HepG2 (cell line): ENCODE measurements around the gene BRMS1. TPM values are rescaled to one million over a fixed set of nuclear protein-coding genes. Genes with fewer than 3 reads are reported as not detected.
"Not testable (repeated sequence)": the region's sequence is repeated elsewhere in the genome, so short reads cannot be mapped to it uniquely, and the experiment has no call there.

Experiments
- ATAC-seq: fragments of 200-7000 bp; cut with Tn5 transposase; 3 replicates; pipeline ENCODE4 v1.9.1; 2020; ENCODE audit warnings: mild to moderate bottlenecking, moderate library complexity
- BruUV-seq: library from RNA; stranded (reverse); fragments of 400-500 nt; replicated peaks from 2 replicates; lab custom pipeline; 2021; lab: Mats Ljungman, UMichigan
- CTCF ChIA-PET: fragments of 300-600 bp; formaldehyde crosslinking; extraction: SDS; loops from one replicate; lab custom pipeline; 2021; ENCODE audit warnings: low total read pairs, inconsistent platforms, low intra/inter-chr PET ratio; lab: Yijun Ruan, JAX
- POLR2A ChIA-PET: fragments of 350-600 bp; sonication (Branson Sonifier 250); formaldehyde crosslinking; loops from one replicate; lab custom pipeline; 2020; ENCODE audit warnings: antibody characterized with exemption, inconsistent platforms; lab: Yijun Ruan, JAX
- DNase-seq: peaks from one replicate; pipeline ENCODE4 v3.0.0-alpha.2; 2015; ENCODE audit warnings: low spot score
- FAIRE-seq: peaks from 3 replicates; lab custom pipeline; 2011; peaks lifted over from hg19 to GRCh38; lab: Jason Lieb, UNC
- H2AFZ ChIP-seq: one replicate; pipeline ENCODE4 v1.6.1; 2011; ENCODE audit warnings: low read length, inconsistent platforms
- H3K27ac ChIP-seq: fragments of 300-600 bp; 3 replicates; pipeline ENCODE4 v1.8.0; 2011; ENCODE audit warnings: mixed run types, mild to moderate bottlenecking, mixed read lengths, low read length, inconsistent platforms; ENCODE audit not compliant: insufficient read depth; ENCODE audit errors: extremely low read length
- H3K27me3 ChIP-seq, 2 experiments: fragments of 200-600 bp in 1 of 2; 2 replicates in 1 of 2; 3 replicates in 1 of 2; pipeline versions ENCODE4 v1.6.0 to v1.8.0; 2011; ENCODE audit warnings: low read length in 2 of 2, mild to moderate bottlenecking in 2 of 2, moderate library complexity in 2 of 2, inconsistent platforms in 1 of 2; ENCODE audit not compliant: insufficient read depth in 2 of 2, control insufficient read depth in 1 of 2
- H3K36me3 ChIP-seq, 2 experiments: fragments of 200-600 bp in 1 of 2; replicated peaks in 1 of 2; 2 replicates in 1 of 2; 3 replicates in 1 of 2; pipeline versions ENCODE4 v1.5.1 to v1.8.0; 2011; ENCODE audit warnings: low read length in 2 of 2, inconsistent platforms in 1 of 2; ENCODE audit not compliant: insufficient read depth in 2 of 2, control insufficient read depth in 1 of 2
- H3K4me1 ChIP-seq: 2 replicates; pipeline ENCODE4 v1.5.1; 2012; ENCODE audit warnings: low read length, inconsistent platforms; ENCODE audit not compliant: insufficient read depth
- H3K4me2 ChIP-seq: 2 replicates; pipeline ENCODE4 v1.6.0; 2011; ENCODE audit warnings: low read depth, low read length, inconsistent platforms
- H3K4me3 ChIP-seq, 3 experiments: fragments of 200-600 bp in 1 of 3; sonication (generic), shearing (Covaris generic) in 1 of 3; replicated peaks in 1 of 3; 2 replicates each; pipeline ENCODE4 v1.5.1; 2011 to 2016; ENCODE audit warnings: low read length in 3 of 3, inconsistent platforms in 2 of 3, low read depth in 2 of 3, mild to moderate bottlenecking in 2 of 3, control low read depth in 1 of 3, mixed read lengths in 1 of 3; ENCODE audit not compliant: insufficient read depth in 1 of 3
- H3K79me2 ChIP-seq: one replicate; pipeline ENCODE4 v1.6.1; 2011; ENCODE audit warnings: low read length, inconsistent platforms; ENCODE audit not compliant: insufficient read depth
- H3K9ac ChIP-seq: 2 replicates; pipeline ENCODE4 v1.6.0; 2011; ENCODE audit warnings: mild to moderate bottlenecking, low read depth, low read length, inconsistent platforms; ENCODE audit not compliant: insufficient read depth
- H3K9me3 ChIP-seq: 2 replicates; pipeline ENCODE4 v1.5.1; 2012; ENCODE audit warnings: mild to moderate bottlenecking, low read length
- H4K20me1 ChIP-seq: 2 replicates; pipeline ENCODE4 v1.6.0; 2011; ENCODE audit warnings: inconsistent platforms, mild to moderate bottlenecking, low read length, moderate library complexity; ENCODE audit not compliant: insufficient read depth
- BORCS8-MEF2B ChIP-seq: sonication (generic); formaldehyde crosslinking; IDR thresholded peaks from 2 replicates; pipeline ENCODE4 v1.8.0; 2022; ENCODE audit warnings: mild to moderate bottlenecking, missing genetic modification reagents
- DPF2 ChIP-seq: sonication (generic); formaldehyde crosslinking; IDR thresholded peaks from 2 replicates; pipeline ENCODE4 v1.4.0; 2020; ENCODE audit warnings: mild to moderate bottlenecking, low read depth, missing genetic modification reagents, borderline replicate concordance
- RCOR2 ChIP-seq: IDR thresholded peaks from 2 replicates; pipeline ENCODE4 v1.6.1; 2016; ENCODE audit warnings: missing biosample characterization, missing genetic modification reagents
- REPIN1 ChIP-seq: sonication (generic); formaldehyde crosslinking; IDR thresholded peaks from 2 replicates; pipeline ENCODE4 v1.8.0; 2022; ENCODE audit warnings: missing genetic modification reagents, low read depth, mild to moderate bottlenecking, borderline replicate concordance
- SRY ChIP-seq: sonication (generic); formaldehyde crosslinking; IDR thresholded peaks from 2 replicates; pipeline ENCODE4 v1.8.0; 2022; ENCODE audit warnings: mild to moderate bottlenecking, missing genetic modification reagents
- YEATS4 ChIP-seq: sonication (generic); formaldehyde crosslinking; IDR thresholded peaks from 2 replicates; pipeline ENCODE4 v1.4.0; 2020; ENCODE audit warnings: missing genetic modification reagents, borderline replicate concordance
- ZBTB38 ChIP-seq: sonication (generic); formaldehyde crosslinking; IDR thresholded peaks from 2 replicates; pipeline ENCODE4 v1.5.1; 2020; ENCODE audit warnings: mild to moderate bottlenecking, missing genetic modification reagents
- ZNF577 ChIP-seq: sonication (generic); formaldehyde crosslinking; IDR thresholded peaks from 2 replicates; pipeline ENCODE4 v1.4.0; 2020; ENCODE audit warnings: mild to moderate bottlenecking, low read depth, missing genetic modification reagents, borderline replicate concordance
- ZNF776 ChIP-seq: sonication (generic); formaldehyde crosslinking; IDR thresholded peaks from 2 replicates; pipeline ENCODE4 v1.4.0; 2020; ENCODE audit warnings: mild to moderate bottlenecking, missing genetic modification reagents
- WGBS: methylation state at CpG from one replicate; pipeline ENCODE4 v1.1.6; 2017; ENCODE audit warnings: low lambda C conversion rate; 5-methylcytosine and 5-hydroxymethylcytosine counted together
- in situ Hi-C: cut with HindIII; loops from 2 replicates; pipeline ENCODE4 v1.10.0; 2017; ENCODE audit warnings: low pct_unique_long_range_greater_than_20kb; ENCODE audit not compliant: extremely low pct_ligation_motif_present
- intact Hi-C: fragments of 100-400 bp; cut with micrococcal nuclease; formaldehyde crosslinking; loops from one replicate; pipeline ENCODE4 v1.10.0; 2022; ENCODE audit not compliant: unreplicated experiment
- polyA plus RNA-seq, 8 experiments: library from polyadenylated mRNA; depleted of rRNA in 3 of 8; stranded (reverse) in 7 of 8; unstranded in 1 of 8; fragments of >200 nt; fragmentation: Illumina TruSeq in 4 of 8; extraction: Trizol in 4 of 8; gene quantifications; 2 replicates each; pipeline versions ENCODE4 v1.2.1 to v1.2.3, GENCODE V29; 2011 to 2016; ENCODE audit warnings: low read depth in 4 of 8, missing spikeins in 1 of 8, mixed read lengths in 1 of 8; ENCODE audit not compliant: insufficient read depth in 1 of 8
- total RNA-seq, 5 experiments: library from RNA; depleted of rRNA; stranded (reverse); fragments of >200 nt; fragmentation: Illumina TruSeq; extraction: Trizol; gene quantifications; 2 replicates each; pipeline ENCODE4 v1.2.3, GENCODE V29; 2016; ENCODE audit warnings: low read depth in 1 of 5
- TF ChIP-seq, protein P1 (sequence below): sonication (generic); formaldehyde crosslinking; IDR thresholded peaks from 2 replicates; pipeline ENCODE4 v1.8.1; 2023; ENCODE audit warnings: mild to moderate bottlenecking, missing genetic modification reagents
- TF ChIP-seq, protein P2 (sequence below): sonication (generic); formaldehyde crosslinking; IDR thresholded peaks from 2 replicates; pipeline ENCODE4 v1.4.0; 2020; ENCODE audit warnings: missing genetic modification reagents, borderline replicate concordance
- TF ChIP-seq, protein P3 (sequence below): sonication (generic); formaldehyde crosslinking; conservative IDR thresholded peaks from 2 replicates; pipeline ENCODE4 v1.5.0; 2020; ENCODE audit warnings: missing genetic modification reagents

BRMS1 gene
- total and polyA plus RNA-seq, 2 of the 13 experiments (the other 11 are each of a cell fraction or from before 2014, with no cell fraction given): 15.8 to 55.7 TPM

DNA sequence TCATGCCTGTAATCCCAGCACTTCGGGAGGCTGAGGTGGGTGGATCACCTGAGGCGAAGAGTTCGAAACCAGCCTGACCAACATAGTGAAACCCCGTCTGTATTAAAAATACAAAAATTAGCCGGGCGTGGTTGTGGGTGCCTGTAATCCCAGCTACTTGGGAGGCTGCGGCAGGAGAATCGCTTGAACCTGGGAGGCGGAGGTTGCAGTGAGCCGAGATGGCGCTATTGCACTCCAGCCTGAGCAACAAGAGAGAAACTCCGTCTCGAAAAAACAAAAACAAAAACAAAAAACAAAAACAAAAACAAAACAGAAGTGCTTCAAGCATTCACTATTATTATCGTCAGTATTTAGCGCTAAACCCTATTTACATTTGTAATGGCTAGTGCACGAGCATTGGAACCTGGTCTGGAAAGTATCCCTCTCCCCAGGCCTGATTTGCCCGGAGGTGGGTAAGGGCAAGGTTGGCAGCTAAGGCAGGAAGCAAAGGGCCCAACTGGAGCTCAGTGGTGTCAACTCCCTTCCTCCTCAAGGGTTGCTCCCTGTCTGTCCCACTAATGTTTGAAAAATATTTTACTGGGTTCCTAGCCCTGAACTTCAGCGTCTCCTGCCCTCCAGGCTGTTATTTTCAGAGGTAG lies 34.0 kb downstream of the BRMS1 start:
- TF ChIP-seq ZBTB38 (peak; percentile 75), BORCS8-MEF2B (CRISPR knock-in tag) (peak; percentile 5; the same call in 1 of the 2 replicates)
- H4K20me1 ChIP-seq, H3K27ac ChIP-seq, H2AFZ ChIP-seq, FAIRE-seq, H3K36me3 ChIP-seq, H3K79me2 ChIP-seq, DNase-seq, in situ Hi-C loops, BruUV-seq, ATAC-seq, H3K9ac ChIP-seq, H3K9me3 ChIP-seq, H3K27me3 ChIP-seq: not testable (repeated sequence)
- Histone ChIP-seq H3K4me2 (peak overlapping the region; percentile 97), H3K4me1 (peaks cover 36% of the 10 kb centered on the region), H3K4me3 (peak overlapping the region in 1 of 3 experiments; percentile 78; a peak in 2 of 6 replicates)
- intact Hi-C loops: loop anchor here (1.0 to 10.0 kb wide), 3 partner anchors 17 to 89 kb away; no protein-coding TSS in a partner anchor
- ChIA-PET CTCF (interaction anchor here (1.3 to 4.2 kb wide), 6 partner anchors 11 to 79 kb away, joined by 3 to 68 read pairs (median 14); partner anchors contain the start of gene RIN1), POLR2A (interaction anchor here (0.5 to 5.2 kb wide), 9 partner anchors 9 to 770 kb away, joined by 3 to 121 read pairs (median 21); partner anchors contain the start of genes B4GAT1, RIN1, TMEM151A and YIF1A)
- WGBS: 54% methylated on average over 18 of the region's 18 CpGs

DNA sequence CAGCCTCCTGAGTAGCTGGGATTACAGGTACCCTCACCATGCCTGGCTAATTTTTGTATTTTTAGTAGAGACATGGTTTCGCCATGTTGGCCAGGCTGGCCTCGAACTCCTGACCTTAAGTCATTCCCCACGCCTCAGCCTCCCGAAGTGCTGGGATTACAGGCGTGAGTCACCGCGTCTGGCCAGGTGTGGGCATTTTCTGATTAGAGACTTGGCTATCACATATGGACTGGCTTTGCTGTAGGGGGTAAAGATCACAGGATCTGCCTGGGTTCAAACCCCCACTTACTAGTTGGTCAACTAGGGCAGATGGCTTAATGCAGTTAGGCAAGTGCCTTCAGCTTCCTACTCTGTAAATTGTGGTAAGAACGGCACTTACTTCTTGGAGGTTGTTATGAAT lies 34.6 kb downstream of the BRMS1 start:
- in situ Hi-C loops: no loop called here
- TF ChIP-seq, protein P1, sequence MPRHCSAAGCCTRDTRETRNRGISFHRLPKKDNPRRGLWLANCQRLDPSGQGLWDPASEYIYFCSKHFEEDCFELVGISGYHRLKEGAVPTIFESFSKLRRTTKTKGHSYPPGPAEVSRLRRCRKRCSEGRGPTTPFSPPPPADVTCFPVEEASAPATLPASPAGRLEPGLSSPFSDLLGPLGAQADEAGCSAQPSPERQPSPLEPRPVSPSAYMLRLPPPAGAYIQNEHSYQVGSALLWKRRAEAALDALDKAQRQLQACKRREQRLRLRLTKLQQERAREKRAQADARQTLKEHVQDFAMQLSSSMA (CRISPR knock-in tag): no peak
- no peak for TF ChIP-seq RCOR2
- no peak for TF ChIP-seq SRY (CRISPR knock-in tag)
- TF ChIP-seq ZNF776 (CRISPR knock-in tag): no peak
- TF ChIP-seq, protein P2, sequence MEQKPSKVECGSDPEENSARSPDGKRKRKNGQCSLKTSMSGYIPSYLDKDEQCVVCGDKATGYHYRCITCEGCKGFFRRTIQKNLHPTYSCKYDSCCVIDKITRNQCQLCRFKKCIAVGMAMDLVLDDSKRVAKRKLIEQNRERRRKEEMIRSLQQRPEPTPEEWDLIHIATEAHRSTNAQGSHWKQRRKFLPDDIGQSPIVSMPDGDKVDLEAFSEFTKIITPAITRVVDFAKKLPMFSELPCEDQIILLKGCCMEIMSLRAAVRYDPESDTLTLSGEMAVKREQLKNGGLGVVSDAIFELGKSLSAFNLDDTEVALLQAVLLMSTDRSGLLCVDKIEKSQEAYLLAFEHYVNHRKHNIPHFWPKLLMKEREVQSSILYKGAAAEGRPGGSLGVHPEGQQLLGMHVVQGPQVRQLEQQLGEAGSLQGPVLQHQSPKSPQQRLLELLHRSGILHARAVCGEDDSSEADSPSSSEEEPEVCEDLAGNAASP (CRISPR knock-in tag): no peak
- no peak for TF ChIP-seq YEATS4 (CRISPR knock-in tag)
- no peak for TF ChIP-seq REPIN1 (CRISPR knock-in tag)
- no peak for TF ChIP-seq DPF2 (CRISPR knock-in tag)
- TF ChIP-seq ZNF577 (CRISPR knock-in tag): no peak
- TF ChIP-seq, protein P3, sequence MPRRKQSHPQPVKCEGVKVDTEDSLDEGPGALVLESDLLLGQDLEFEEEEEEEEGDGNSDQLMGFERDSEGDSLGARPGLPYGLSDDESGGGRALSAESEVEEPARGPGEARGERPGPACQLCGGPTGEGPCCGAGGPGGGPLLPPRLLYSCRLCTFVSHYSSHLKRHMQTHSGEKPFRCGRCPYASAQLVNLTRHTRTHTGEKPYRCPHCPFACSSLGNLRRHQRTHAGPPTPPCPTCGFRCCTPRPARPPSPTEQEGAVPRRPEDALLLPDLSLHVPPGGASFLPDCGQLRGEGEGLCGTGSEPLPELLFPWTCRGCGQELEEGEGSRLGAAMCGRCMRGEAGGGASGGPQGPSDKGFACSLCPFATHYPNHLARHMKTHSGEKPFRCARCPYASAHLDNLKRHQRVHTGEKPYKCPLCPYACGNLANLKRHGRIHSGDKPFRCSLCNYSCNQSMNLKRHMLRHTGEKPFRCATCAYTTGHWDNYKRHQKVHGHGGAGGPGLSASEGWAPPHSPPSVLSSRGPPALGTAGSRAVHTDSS (CRISPR knock-in tag): no peak

More for the DNA sequence above, 34.6 kb downstream of the BRMS1 start:
- FAIRE-seq (no peak), DNase-seq (no peak), ATAC-seq (no peak)
- H3K27me3 ChIP-seq: peaks cover under 1 to 7% of the 10 kb centered on the region in 2 experiments; a peak in 1 of 5 replicates
- H3K79me2 ChIP-seq: no peaks in the 10 kb centered on the region
- intact Hi-C loops: loop anchor here (10.0 kb wide), 1 partner anchor 74 kb away; no protein-coding TSS in a partner anchor
- no peak overlapping the region for H3K4me3 ChIP-seq
- no peak overlapping the region for H3K4me2 ChIP-seq
- POLR2A ChIA-PET: interaction anchor here (2.9 to 5.2 kb wide), 3 partner anchors 10 to 23 kb away, joined by 10 to 121 read pairs (median 35); partner anchors contain the start of gene YIF1A
- no TSS peak for BruUV-seq
- H2AFZ ChIP-seq: no peak overlapping the region
- WGBS: 58% methylated on average over 8 of the region's 8 CpGs
- peaks cover 36% of the 10 kb centered on the region for H3K4me1 ChIP-seq
- no peak overlapping the region for H3K27ac ChIP-seq
- CTCF ChIA-PET: interaction anchor here (4.2 kb wide), 1 partner anchor 26 kb away, joined by 32 read pairs; the partner anchor contains the start of gene RIN1
- H3K9me3 ChIP-seq: no peaks in the 10 kb centered on the region
- H3K36me3 ChIP-seq: no peaks in the 10 kb centered on the region
- H4K20me1 ChIP-seq: no peaks in the 10 kb centered on the region
- H3K9ac ChIP-seq: no peak overlapping the region
